HepG2 (cell line): Measurements from ENCODE around the gene NAT9.

Experiments
- DNMT3B ChIP-seq: conservative IDR thresholded peaks from 2 replicates; pipeline ENCODE4 v1.6.1; 2016; ENCODE audit warnings: missing biosample characterization, control low read depth
- MEIS1 ChIP-seq: sonication (generic); formaldehyde crosslinking; IDR thresholded peaks from 2 replicates; pipeline ENCODE4 v1.9.0; 2021; ENCODE audit warnings: mild to moderate bottlenecking, missing genetic modification reagents, moderate library complexity, borderline replicate concordance
- MXI1 ChIP-seq: IDR thresholded peaks from 3 replicates; pipeline ENCODE4 v1.6.1; 2012; ENCODE audit warnings: low read depth, low read length, inconsistent platforms, borderline replicate concordance
- POLR2A ChIP-seq, 2 experiments: IDR thresholded peaks; 2 replicates each; pipeline ENCODE4 v1.6.1; 2011; ENCODE audit warnings: low read depth in 2 of 2, low read length in 2 of 2, mild to moderate bottlenecking in 1 of 2, moderate library complexity in 1 of 2; ENCODE audit not compliant: insufficient read depth in 1 of 2
- TP53 ChIP-seq: sonication (generic); formaldehyde crosslinking; conservative IDR thresholded peaks from 2 replicates; pipeline ENCODE4 v1.4.0; 2020; ENCODE audit warnings: missing genetic modification reagents
- ZNF263 ChIP-seq: sonication (generic); formaldehyde crosslinking; IDR thresholded peaks from 2 replicates; pipeline ENCODE4 v1.4.0; 2020; ENCODE audit warnings: missing genetic modification reagents
- ZNF432 ChIP-seq: sonication (generic); formaldehyde crosslinking; IDR thresholded peaks from 2 replicates; pipeline ENCODE4 v1.5.0; 2020; ENCODE audit warnings: missing genetic modification reagents, mild to moderate bottlenecking, borderline replicate concordance

GRCh38 chr17:74772053-74772452, 4.1 kb downstream of the NAT9 start:
- TF ChIP-seq TP53 (CRISPR knock-in tag): no peak
- no peak for TF ChIP-seq MXI1
- no peak for TF ChIP-seq DNMT3B (CRISPR knock-in tag)
- TF ChIP-seq POLR2A (IDR thresholded peaks at IDR 0.05; ENCODE audit: insufficient read depth in 1 of 2, low read depth in 2 of 2, low read length in 2 of 2): peak in 1 of 2 experiments; percentile 35; a peak in 1 of 4 replicates
- no peak for TF ChIP-seq ZNF432 (CRISPR knock-in tag)
- TF ChIP-seq MEIS1 (CRISPR knock-in tag): no peak
- no peak for TF ChIP-seq ZNF263 (CRISPR knock-in tag)
